ENCODE data around the gene TMEM191B. TPM values are rescaled to one million over a fixed set of nuclear protein-coding genes. Genes with fewer than 3 reads are reported as not detected.
"Not testable (repeated sequence)": the region's sequence is repeated elsewhere in the genome, so short reads cannot be mapped to it uniquely, and the experiment has no call there.

The TMEM191B gene
- total and polyA plus RNA-seq, 2 donors = 1.2 to 2.0 TPM

GRCh38 chr22:18552839-18553597 lies 25.4 kb downstream of the TMEM191B start:
- not testable (repeated sequence) for H3K4me3 ChIP-seq (ENCODE audit: low read length in 2 of 2); H3K4me1 ChIP-seq (ENCODE audit: control insufficient read depth in 2 of 2, insufficient read depth in 2 of 2, low read length in 2 of 2); H3K27me3 ChIP-seq (ENCODE audit: control insufficient read depth in 2 of 2, insufficient read depth in 1 of 2, low read length in 1 of 2); H3K9me3 ChIP-seq (ENCODE audit: control insufficient read depth in 2 of 2, insufficient read depth in 1 of 2, low read length in 1 of 2); H3K27ac ChIP-seq (ENCODE audit: low read depth in 1 of 2, low read length in 1 of 2); H3K36me3 ChIP-seq (ENCODE audit: control insufficient read depth in 2 of 2, insufficient read depth in 2 of 2, low read length in 1 of 2); DNase-seq (ENCODE audit: low read depth in 6 of 9, low spot score in 9 of 9)
- WGBS = 100% methylated on average over 2 of the region's 19 CpGs

GRCh38 chr22:18554280-18555256 lies 27.0 kb downstream of the TMEM191B start:
- H3K36me3 ChIP-seq (ENCODE audit: control insufficient read depth in 2 of 2, insufficient read depth in 2 of 2, low read length in 1 of 2); H3K4me3 ChIP-seq (ENCODE audit: low read length in 2 of 2); DNase-seq (ENCODE audit: low read depth in 6 of 9, low spot score in 9 of 9); H3K4me1 ChIP-seq (ENCODE audit: control insufficient read depth in 2 of 2, insufficient read depth in 2 of 2, low read length in 2 of 2); H3K27me3 ChIP-seq (ENCODE audit: control insufficient read depth in 2 of 2, insufficient read depth in 1 of 2, low read length in 1 of 2); H3K27ac ChIP-seq (ENCODE audit: low read depth in 1 of 2, low read length in 1 of 2); H3K9me3 ChIP-seq (ENCODE audit: control insufficient read depth in 2 of 2, insufficient read depth in 1 of 2, low read length in 1 of 2): not testable (repeated sequence)
- WGBS = no CpG with 5 or more reads among the region's 22 CpGs

GRCh38 chr22:18558516-18558915 lies 30.9 kb downstream of the TMEM191B start:
- not testable (repeated sequence) for H3K4me3 ChIP-seq (ENCODE audit: low read length in 2 of 2); H3K27ac ChIP-seq (ENCODE audit: low read depth in 1 of 2, low read length in 1 of 2); H3K9me3 ChIP-seq (ENCODE audit: control insufficient read depth in 2 of 2, insufficient read depth in 1 of 2, low read length in 1 of 2); H3K36me3 ChIP-seq (ENCODE audit: control insufficient read depth in 2 of 2, insufficient read depth in 2 of 2, low read length in 1 of 2); H3K27me3 ChIP-seq (ENCODE audit: control insufficient read depth in 2 of 2, insufficient read depth in 1 of 2, low read length in 1 of 2); DNase-seq (ENCODE audit: low read depth in 6 of 9, low spot score in 9 of 9); H3K4me1 ChIP-seq (ENCODE audit: control insufficient read depth in 2 of 2, insufficient read depth in 2 of 2, low read length in 2 of 2)
- WGBS = no CpG with 5 or more reads among the region's 4 CpGs

- not testable (repeated sequence) for H3K9me3 ChIP-seq (ENCODE audit: control insufficient read depth in 2 of 2, insufficient read depth in 1 of 2, low read length in 1 of 2); H3K27ac ChIP-seq (ENCODE audit: low read depth in 1 of 2, low read length in 1 of 2); H3K27me3 ChIP-seq (ENCODE audit: control insufficient read depth in 2 of 2, insufficient read depth in 1 of 2, low read length in 1 of 2); H3K4me1 ChIP-seq (ENCODE audit: control insufficient read depth in 2 of 2, insufficient read depth in 2 of 2, low read length in 2 of 2); H3K36me3 ChIP-seq (ENCODE audit: control insufficient read depth in 2 of 2, insufficient read depth in 2 of 2, low read length in 1 of 2); H3K4me3 ChIP-seq (ENCODE audit: low read length in 2 of 2); DNase-seq (ENCODE audit: low read depth in 6 of 9, low spot score in 9 of 9)
- WGBS = no CpG with 5 or more reads among the region's 6 CpGs
These were observed 31.3 kb downstream of the TMEM191B start for GRCh38 chr22:18558939-18559338.

- WGBS = no CpG with 5 or more reads among the region's 16 CpGs
- not testable (repeated sequence) for H3K4me3 ChIP-seq (ENCODE audit: low read length in 2 of 2); H3K4me1 ChIP-seq (ENCODE audit: control insufficient read depth in 2 of 2, insufficient read depth in 2 of 2, low read length in 2 of 2); H3K27me3 ChIP-seq (ENCODE audit: control insufficient read depth in 2 of 2, insufficient read depth in 1 of 2, low read length in 1 of 2); DNase-seq (ENCODE audit: low read depth in 6 of 9, low spot score in 9 of 9); H3K27ac ChIP-seq (ENCODE audit: low read depth in 1 of 2, low read length in 1 of 2); H3K9me3 ChIP-seq (ENCODE audit: control insufficient read depth in 2 of 2, insufficient read depth in 1 of 2, low read length in 1 of 2); H3K36me3 ChIP-seq (ENCODE audit: control insufficient read depth in 2 of 2, insufficient read depth in 2 of 2, low read length in 1 of 2)
These were observed 32.7 kb downstream of the TMEM191B start for GRCh38 chr22:18560099-18560974.

- DNase-seq (ENCODE audit: low read depth in 6 of 9, low spot score in 9 of 9); H3K9me3 ChIP-seq (ENCODE audit: control insufficient read depth in 2 of 2, insufficient read depth in 1 of 2, low read length in 1 of 2); H3K36me3 ChIP-seq (ENCODE audit: control insufficient read depth in 2 of 2, insufficient read depth in 2 of 2, low read length in 1 of 2); H3K4me1 ChIP-seq (ENCODE audit: control insufficient read depth in 2 of 2, insufficient read depth in 2 of 2, low read length in 2 of 2); H3K27me3 ChIP-seq (ENCODE audit: control insufficient read depth in 2 of 2, insufficient read depth in 1 of 2, low read length in 1 of 2); H3K27ac ChIP-seq (ENCODE audit: low read depth in 1 of 2, low read length in 1 of 2); H3K4me3 ChIP-seq (ENCODE audit: low read length in 2 of 2): not testable (repeated sequence)
- 63% methylated on average over 2 of the region's 16 CpGs for WGBS
These were observed 43.1 kb downstream of the TMEM191B start for GRCh38 chr22:18570509-18571246.

GRCh38 chr22:18573483-18574164 lies 46.0 kb downstream of the TMEM191B start:
- not testable (repeated sequence) for H3K9me3 ChIP-seq (ENCODE audit: control insufficient read depth in 2 of 2, insufficient read depth in 1 of 2, low read length in 1 of 2); H3K4me1 ChIP-seq (ENCODE audit: control insufficient read depth in 2 of 2, insufficient read depth in 2 of 2, low read length in 2 of 2); H3K27me3 ChIP-seq (ENCODE audit: control insufficient read depth in 2 of 2, insufficient read depth in 1 of 2, low read length in 1 of 2); H3K4me3 ChIP-seq (ENCODE audit: low read length in 2 of 2); H3K27ac ChIP-seq (ENCODE audit: low read depth in 1 of 2, low read length in 1 of 2); DNase-seq (ENCODE audit: low read depth in 6 of 9, low spot score in 9 of 9); H3K36me3 ChIP-seq (ENCODE audit: control insufficient read depth in 2 of 2, insufficient read depth in 2 of 2, low read length in 1 of 2)
- 96% methylated on average over 7 of the region's 10 CpGs for WGBS

GRCh38 chr22:18574555-18574954 lies 47.0 kb downstream of the TMEM191B start:
- H3K27me3 ChIP-seq (ENCODE audit: control insufficient read depth in 2 of 2, insufficient read depth in 1 of 2, low read length in 1 of 2); DNase-seq (ENCODE audit: low read depth in 6 of 9, low spot score in 9 of 9): not testable (repeated sequence)
- WGBS = no CpG with 5 or more reads among the region's 13 CpGs

More at GRCh38 chr22:18574555-18574954, 47.0 kb downstream of the TMEM191B start:
- H3K27ac ChIP-seq (ENCODE audit: low read depth in 1 of 2, low read length in 1 of 2); H3K4me1 ChIP-seq (ENCODE audit: control insufficient read depth in 2 of 2, insufficient read depth in 2 of 2, low read length in 2 of 2); H3K4me3 ChIP-seq (ENCODE audit: low read length in 2 of 2); H3K9me3 ChIP-seq (ENCODE audit: control insufficient read depth in 2 of 2, insufficient read depth in 1 of 2, low read length in 1 of 2); H3K36me3 ChIP-seq (ENCODE audit: control insufficient read depth in 2 of 2, insufficient read depth in 2 of 2, low read length in 1 of 2): not testable (repeated sequence)

Data from thymus (tissue), 11 donors.